ENCODE measurements around the gene IGF2. TPM values are rescaled to one million over a fixed set of nuclear protein-coding genes. Genes with fewer than 3 reads are reported as not detected.

IGF2 gene
- total and polyA plus RNA-seq, 9 donors, result 21.7 to 412 (median 135) TPM

- Histone ChIP-seq H3K27ac (no peak overlapping the region), H3K4me3 (no peak overlapping the region), H3K9me3 (no peaks in the 10 kb centered on the region), H3K4me1 (ENCODE audit: insufficient read depth) (peaks cover 3% of the 10 kb centered on the region), H3K36me3 (no peaks in the 10 kb centered on the region), H3K27me3 (no peaks in the 10 kb centered on the region)
- WGBS, 3 donors, result 77 to 88% (median 83%) methylated on average over 13 of the region's 13 CpGs
- no peak for DNase-seq
- intact Hi-C loops (cut with DNase I), result no loop called here
- TF ChIP-seq POLR2A (IDR thresholded peaks at IDR 0.05), result no peak
- no peak for TF ChIP-seq CTCF (IDR thresholded peaks at IDR 0.05)
These were observed 26.4 kb upstream of the IGF2 start for GRCh38 chr11:2165571-2165970.

GRCh38 chr11:2164861-2165555 is 25.8 kb upstream of the IGF2 start:
- no peak overlapping the region for H3K27ac ChIP-seq

GRCh38 chr11:2164081-2164480 is 24.9 kb upstream of the IGF2 start:
- Histone ChIP-seq H3K9me3 (no peaks in the 10 kb centered on the region), H3K27me3 (no peaks in the 10 kb centered on the region), H3K4me1 (ENCODE audit: insufficient read depth) (peaks cover 3% of the 10 kb centered on the region), H3K36me3 (no peaks in the 10 kb centered on the region), H3K27ac (no peak overlapping the region), H3K4me3 (no peak overlapping the region)
- 85 to 94% (median 89%) methylated on average over 21 to 22 of the region's 22 CpGs for WGBS, 3 donors
- intact Hi-C loops (cut with DNase I), result no loop called here
- DNase-seq, result no peak
- TF ChIP-seq CTCF (IDR thresholded peaks at IDR 0.05) (no peak), POLR2A (IDR thresholded peaks at IDR 0.05) (no peak), EP300 (IDR thresholded peaks at IDR 0.05) (no peak)

More at GRCh38 chr11:2164861-2165555, 25.8 kb upstream of the IGF2 start:
- peaks cover 3% of the 10 kb centered on the region for H3K4me1 ChIP-seq (ENCODE audit: insufficient read depth)
- no peak for DNase-seq
- H3K27me3 ChIP-seq, result no peaks in the 10 kb centered on the region
- intact Hi-C loops (cut with DNase I), result no loop called here
- H3K4me3 ChIP-seq, result no peak overlapping the region
- no peaks in the 10 kb centered on the region for H3K36me3 ChIP-seq
- H3K9me3 ChIP-seq, result no peaks in the 10 kb centered on the region
- no peak for TF ChIP-seq EP300 (IDR thresholded peaks at IDR 0.05)
- no peak for TF ChIP-seq POLR2A (IDR thresholded peaks at IDR 0.05)
- TF ChIP-seq CTCF (IDR thresholded peaks at IDR 0.05), result no peak
- WGBS, 3 donors, result 80 to 85% (median 81%) methylated on average over 20 of the region's 20 CpGs

- Histone ChIP-seq H3K27ac (no peak overlapping the region), H3K27me3 (no peaks in the 10 kb centered on the region), H3K36me3 (no peaks in the 10 kb centered on the region), H3K4me3 (no peak overlapping the region), H3K4me1 (ENCODE audit: insufficient read depth) (peaks cover 3% of the 10 kb centered on the region), H3K9me3 (no peaks in the 10 kb centered on the region)
- TF ChIP-seq EP300 (IDR thresholded peaks at IDR 0.05) (no peak), CTCF (IDR thresholded peaks at IDR 0.05) (no peak), POLR2A (IDR thresholded peaks at IDR 0.05) (no peak)
- no peak for DNase-seq
- intact Hi-C loops (cut with DNase I), result no loop called here
- WGBS, 3 donors, result 77 to 78% (median 78%) methylated on average over 12 of the region's 12 CpGs
These were observed 24.3 kb upstream of the IGF2 start for GRCh38 chr11:2163428-2163978.
